ENCODE data around the gene CRYBA2.

GRCh38 chr2:219038600-219038999 is 45.4 kb upstream of the CRYBA2 start:
- no peak for TF ChIP-seq EZH2 (IDR thresholded peaks at IDR 0.05)
- TF ChIP-seq CTCF (IDR thresholded peaks at IDR 0.05) = no peak

Data from neural progenitor cell (in vitro differentiated cells).